GM19351 (cell line): ENCODE data around the gene DNAJC17.

Source experiments
- ATAC-seq: cut with Tn5 transposase; IDR thresholded peaks from one replicate; pipeline ENCODE4 v1.9.1; 2021; ENCODE audit warnings: mild to moderate bottlenecking, moderate library complexity; ENCODE audit not compliant: unreplicated experiment

Gene DNAJC17

GRCh38 chr15:40807028-40807887 is at the start of gene DNAJC17, which contains the start of gene ZFYVE19:
TSS of gene DNAJC17 (minus strand) at chr15:40807473. CDS start at chr15:40807446, 27 bp downstream.
TSS of gene ZFYVE19 (plus strand) at chr15:40807089. CDS start at chr15:40807590, 501 bp downstream.
- peak; percentile 92 for ATAC-seq

DNA sequence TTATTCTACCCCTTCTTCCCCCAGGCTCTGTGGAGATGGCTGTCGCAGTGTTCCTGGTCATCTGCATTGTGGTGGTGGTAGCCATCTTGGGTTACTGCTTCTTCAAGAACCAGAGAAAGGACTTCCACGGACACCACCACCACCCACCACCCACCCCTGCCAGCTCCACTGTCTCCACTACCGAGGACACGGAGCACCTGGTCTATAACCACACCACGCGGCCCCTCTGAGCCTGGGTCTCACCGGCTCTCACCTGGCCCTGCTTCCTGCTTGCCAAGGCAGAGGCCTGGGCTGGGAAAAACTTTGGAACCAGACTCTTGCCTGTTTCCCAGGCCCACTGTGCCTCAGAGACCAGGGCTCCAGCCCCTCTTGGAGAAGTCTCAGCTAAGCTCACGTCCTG is 49.5 kb upstream of the DNAJC17 start:
- no peak for ATAC-seq

- no peak for ATAC-seq
Measured at GRCh38 chr15:40855706-40856234, 48.5 kb upstream of the DNAJC17 start.

GRCh38 chr15:40854161-40854560 is 46.9 kb upstream of the DNAJC17 start:
- no peak for ATAC-seq

DNA sequence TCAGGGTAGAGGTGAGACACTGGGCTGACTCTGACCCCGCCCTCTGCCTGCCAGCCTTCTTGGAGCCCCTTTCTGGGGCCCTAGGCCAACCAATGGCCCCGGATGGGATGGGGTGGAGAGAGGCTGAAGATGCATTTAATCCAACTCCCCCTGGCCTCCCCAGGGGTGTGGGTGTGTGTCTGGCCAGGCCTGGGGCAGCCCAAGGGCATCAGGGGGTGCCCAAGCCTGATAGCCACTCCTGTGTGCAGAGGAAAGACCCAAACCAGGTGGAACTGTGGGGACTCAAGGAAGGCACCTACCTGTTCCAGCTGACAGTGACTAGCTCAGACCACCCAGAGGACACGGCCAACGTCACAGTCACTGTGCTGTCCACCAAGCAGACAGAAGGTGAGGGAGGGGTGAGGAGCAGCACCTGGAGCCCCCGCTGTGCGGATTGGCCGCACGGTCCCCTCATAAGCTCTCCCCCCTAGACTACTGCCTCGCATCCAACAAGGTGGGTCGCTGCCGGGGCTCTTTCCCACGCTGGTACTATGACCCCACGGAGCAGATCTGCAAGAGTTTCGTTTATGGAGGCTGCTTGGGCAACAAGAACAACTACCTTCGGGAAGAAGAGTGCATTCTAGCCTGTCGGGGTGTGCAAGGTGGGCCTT is 46.1 kb upstream of the DNAJC17 start:
- no peak for ATAC-seq

DNA sequence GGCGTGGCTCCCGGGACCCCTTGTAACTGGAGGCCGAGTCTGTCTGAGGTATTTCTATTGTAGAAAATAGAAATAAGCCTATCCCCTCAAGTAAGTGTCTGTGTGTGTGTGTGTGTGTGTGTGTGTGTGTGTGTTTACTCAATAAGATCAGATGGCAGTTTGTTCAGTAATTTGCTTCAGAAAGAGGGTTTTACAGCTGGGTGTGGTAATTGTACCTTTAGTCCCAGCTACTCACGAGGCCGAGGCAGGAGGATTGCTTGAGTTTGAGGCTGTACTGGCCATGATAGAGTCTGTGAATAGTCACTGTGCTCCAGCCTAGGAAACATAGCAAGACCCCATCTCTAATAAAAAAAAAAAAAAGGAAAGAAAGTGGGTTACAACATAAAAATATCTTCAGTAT is 45.3 kb upstream of the DNAJC17 start:
- no peak for ATAC-seq

GRCh38 chr15:40850576-40851112 is 43.4 kb upstream of the DNAJC17 start:
- no peak for ATAC-seq

- ATAC-seq, result peak; percentile 47
Measured at GRCh38 chr15:40847223-40847961, 40.1 kb upstream of the DNAJC17 start.

DNA sequence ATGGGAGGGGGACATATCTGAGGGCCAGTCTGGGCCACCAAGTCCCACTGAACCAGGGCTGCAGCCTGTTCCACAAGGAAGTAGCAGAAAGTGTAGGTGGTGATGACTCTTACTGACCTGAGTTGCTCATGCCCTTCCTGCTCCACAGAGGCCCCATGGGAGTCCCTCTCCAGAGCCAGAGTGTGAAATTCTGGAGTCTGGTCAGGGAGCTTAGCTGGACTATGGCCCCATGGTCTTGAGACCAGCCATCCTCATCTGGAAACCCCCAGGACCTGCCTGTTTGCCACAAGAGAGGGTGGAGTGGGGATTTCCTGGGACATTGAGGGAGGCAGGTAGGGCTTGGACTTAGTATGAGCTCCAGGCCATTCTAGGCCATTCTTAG is 39.6 kb upstream of the DNAJC17 start:
- ATAC-seq, result peak; percentile 9

GRCh38 chr15:40845511-40846284 is 38.4 kb upstream of the DNAJC17 start:
- ATAC-seq, result no peak

DNA sequence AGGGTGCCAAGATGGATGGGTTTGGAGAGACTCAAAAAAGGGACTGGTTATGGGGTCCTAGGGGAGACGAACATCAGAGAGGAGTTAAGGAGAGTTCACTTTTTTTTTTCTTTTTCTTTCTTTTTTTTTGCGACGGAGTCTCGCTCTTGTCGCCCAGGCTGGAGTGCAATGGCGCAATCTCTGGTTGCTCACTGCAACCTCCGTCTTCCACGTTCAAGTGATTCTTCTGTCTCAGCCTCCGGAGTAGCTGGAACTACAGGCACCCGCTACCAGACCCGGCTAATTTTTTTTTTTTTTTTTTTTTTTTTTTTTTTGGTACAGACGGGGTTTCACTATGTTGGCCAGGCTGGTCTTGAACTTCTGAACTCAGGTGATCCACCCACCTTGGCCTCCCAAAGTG is 37.8 kb upstream of the DNAJC17 start:
- ATAC-seq, result no peak

DNA sequence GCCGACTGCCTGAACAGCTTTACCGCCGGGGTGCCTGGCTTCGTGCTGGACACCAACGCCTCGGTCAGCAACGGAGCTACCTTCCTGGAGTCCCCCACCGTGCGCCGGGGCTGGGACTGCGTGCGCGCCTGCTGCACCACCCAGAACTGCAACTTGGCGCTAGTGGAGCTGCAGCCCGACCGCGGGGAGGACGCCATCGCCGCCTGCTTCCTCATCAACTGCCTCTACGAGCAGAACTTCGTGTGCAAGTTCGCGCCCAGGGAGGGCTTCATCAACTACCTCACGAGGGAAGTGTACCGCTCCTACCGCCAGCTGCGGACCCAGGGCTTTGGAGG is 37.4 kb upstream of the DNAJC17 start:
- ATAC-seq, result no peak

GRCh38 chr15:40843885-40844695 is 36.8 kb upstream of the DNAJC17 start, which contains the start of gene SPINT1:
TSS of gene SPINT1 (plus strand) at chr15:40844048. CDS start at chr15:40844555, 507 bp downstream.
- no peak for ATAC-seq

GRCh38 chr15:40843261-40843884 is 36.1 kb upstream of the DNAJC17 start:
- ATAC-seq, result no peak

DNA sequence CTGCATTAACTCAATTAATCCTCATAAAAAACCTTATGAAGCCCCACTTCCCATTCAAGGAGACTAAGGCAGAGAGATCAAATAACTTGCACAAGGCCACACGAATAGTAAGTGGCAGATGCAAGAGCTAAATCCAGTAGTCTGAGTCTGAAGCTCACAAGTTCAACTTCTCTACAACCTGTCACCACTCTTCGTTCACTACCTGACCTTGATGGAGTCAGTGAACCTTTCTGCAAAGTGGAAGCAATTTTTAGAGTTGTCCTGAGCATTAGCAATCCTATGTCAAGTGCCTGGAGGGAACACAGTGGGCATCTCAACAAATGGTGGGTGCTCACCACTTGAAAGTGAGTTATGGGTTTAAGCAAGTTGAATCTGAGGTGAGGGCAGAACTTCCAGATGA is 34.5 kb upstream of the DNAJC17 start:
- no peak for ATAC-seq

- no peak for ATAC-seq
Measured at GRCh38 chr15:40838756-40839155, 31.5 kb upstream of the DNAJC17 start.

DNA sequence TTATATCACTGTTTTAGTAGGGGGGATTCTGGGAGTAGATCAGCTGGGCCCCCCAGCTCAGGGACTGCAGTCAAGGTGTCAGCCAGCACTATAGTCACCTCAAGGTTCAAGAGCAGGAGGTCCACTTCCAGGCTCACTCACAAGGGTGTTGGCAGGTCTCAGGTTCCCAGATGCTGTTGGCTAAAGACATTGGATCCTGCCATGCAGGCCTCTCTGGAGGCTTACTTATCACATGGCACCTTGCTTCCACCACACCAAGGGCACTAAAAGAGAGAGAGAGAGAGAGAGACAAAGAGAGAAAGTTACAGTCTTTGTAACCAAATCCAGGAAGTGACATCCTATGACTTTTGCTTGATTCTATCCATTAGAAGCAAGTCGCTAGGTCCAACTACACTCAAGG is 28.7 kb upstream of the DNAJC17 start:
- ATAC-seq, result no peak

GRCh38 chr15:40832903-40833302 is 25.6 kb upstream of the DNAJC17 start:
- ATAC-seq, result no peak

DNA sequence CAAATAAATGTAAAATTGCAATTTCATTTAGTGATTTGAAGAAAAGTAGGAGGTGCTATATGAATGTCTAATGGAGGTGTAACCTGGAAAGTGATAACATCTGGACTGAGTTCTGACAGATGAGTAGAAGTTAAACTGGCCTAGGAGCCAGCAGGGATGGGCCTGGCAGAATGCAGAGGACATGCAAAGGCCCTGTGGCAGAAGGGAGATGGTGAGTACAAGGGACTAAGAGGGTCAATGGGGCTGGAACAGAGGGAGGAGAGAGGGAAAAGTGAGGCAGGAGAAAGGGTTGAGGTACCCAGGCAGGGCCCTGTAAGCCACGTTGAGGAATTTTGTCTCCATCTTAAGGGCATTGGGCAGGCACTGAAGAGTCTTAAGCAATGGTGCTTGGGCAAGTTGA is 24.6 kb upstream of the DNAJC17 start:
- no peak for ATAC-seq
